PC-3 (cell line): ENCODE results near the gene ADGRG6.

Source experiments
- CTCF ChIP-seq: fragments of 300-600 bp; sonication (generic); conservative IDR thresholded peaks from 2 replicates; pipeline ENCODE4 v1.5.1; 2017; ENCODE audit warnings: antibody characterized with exemption, low read depth, mild to moderate bottlenecking, low read length
- EZH2 ChIP-seq: fragments of 300-600 bp; sonication (generic); IDR thresholded peaks from one replicate; pipeline ENCODE4 v1.6.1; 2017; ENCODE audit warnings: antibody characterized with exemption, mild to moderate bottlenecking, low read length; ENCODE audit not compliant: unreplicated experiment
- EZH2phosphoT487 ChIP-seq: fragments of 300-600 bp; sonication (generic); IDR thresholded peaks from 2 replicates; pipeline ENCODE4 v1.6.1; 2018; ENCODE audit warnings: mild to moderate bottlenecking, antibody characterized with exemption, low read length, borderline replicate concordance

GRCh38 chr6:142401838-142402237, 100.0 kb downstream of the ADGRG6 start:
- no peak for TF ChIP-seq CTCF
- no peak for TF ChIP-seq EZH2phosphoT487
- no peak for TF ChIP-seq EZH2
